ENCODE measurements around the gene PAQR7. TPM values are rescaled to one million over a fixed set of nuclear protein-coding genes. Genes with fewer than 3 reads are reported as not detected.

The PAQR7 gene
- total and polyA plus RNA-seq, 2 experiments from 2014 or later, result 4.0 to 5.2 TPM

DNA sequence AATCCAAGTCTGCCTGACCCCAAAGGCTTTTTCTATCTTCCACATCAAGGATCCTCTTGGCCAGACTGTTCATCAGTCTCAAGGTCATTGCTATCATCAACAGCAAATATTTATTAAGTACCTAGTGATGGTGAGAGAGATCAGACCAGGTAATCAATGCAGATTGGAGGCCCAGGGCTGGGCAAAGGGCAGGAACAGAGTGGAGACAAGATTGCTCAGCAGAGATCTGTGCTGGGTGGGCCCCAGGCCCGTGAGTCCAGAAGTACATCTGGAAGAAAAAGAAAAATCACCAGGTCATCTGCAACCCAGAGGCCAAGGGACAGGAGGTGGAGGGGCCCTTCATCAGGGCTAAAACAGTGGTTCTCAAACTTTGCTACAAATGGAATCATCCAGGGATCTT lies 10.1 kb upstream of the PAQR7 start:
- no peak for TF ChIP-seq EZH2phosphoT487 (IDR thresholded peaks at IDR 0.05; ENCODE audit: unreplicated experiment)
- TF ChIP-seq NANOG (IDR thresholded peaks at IDR 0.05; ENCODE audit: borderline replicate concordance), result no peak
- TF ChIP-seq STAT1 (IDR thresholded peaks at IDR 0.05; ENCODE audit: unreplicated experiment), result no peak
- TF ChIP-seq ZNF331 (CRISPR knock-in tag; IDR thresholded peaks at IDR 0.05; ENCODE audit: low read depth), result no peak
- TF ChIP-seq CREB1 (CRISPR knock-in tag; IDR thresholded peaks at IDR 0.05; ENCODE audit: low read depth), result no peak
- no peak for TF ChIP-seq ZNF462 (CRISPR knock-in tag; IDR thresholded peaks at IDR 0.05)
- no peak for TF ChIP-seq EZH2 (IDR thresholded peaks at IDR 0.05; ENCODE audit: low read depth, unreplicated experiment)
- TF ChIP-seq POLR2AphosphoS5 (IDR thresholded peaks at IDR 0.05; ENCODE audit: low read depth), result no peak
- TF ChIP-seq JUNB (IDR thresholded peaks at IDR 0.05; ENCODE audit: unreplicated experiment), result no peak
- TF ChIP-seq, protein P1, sequence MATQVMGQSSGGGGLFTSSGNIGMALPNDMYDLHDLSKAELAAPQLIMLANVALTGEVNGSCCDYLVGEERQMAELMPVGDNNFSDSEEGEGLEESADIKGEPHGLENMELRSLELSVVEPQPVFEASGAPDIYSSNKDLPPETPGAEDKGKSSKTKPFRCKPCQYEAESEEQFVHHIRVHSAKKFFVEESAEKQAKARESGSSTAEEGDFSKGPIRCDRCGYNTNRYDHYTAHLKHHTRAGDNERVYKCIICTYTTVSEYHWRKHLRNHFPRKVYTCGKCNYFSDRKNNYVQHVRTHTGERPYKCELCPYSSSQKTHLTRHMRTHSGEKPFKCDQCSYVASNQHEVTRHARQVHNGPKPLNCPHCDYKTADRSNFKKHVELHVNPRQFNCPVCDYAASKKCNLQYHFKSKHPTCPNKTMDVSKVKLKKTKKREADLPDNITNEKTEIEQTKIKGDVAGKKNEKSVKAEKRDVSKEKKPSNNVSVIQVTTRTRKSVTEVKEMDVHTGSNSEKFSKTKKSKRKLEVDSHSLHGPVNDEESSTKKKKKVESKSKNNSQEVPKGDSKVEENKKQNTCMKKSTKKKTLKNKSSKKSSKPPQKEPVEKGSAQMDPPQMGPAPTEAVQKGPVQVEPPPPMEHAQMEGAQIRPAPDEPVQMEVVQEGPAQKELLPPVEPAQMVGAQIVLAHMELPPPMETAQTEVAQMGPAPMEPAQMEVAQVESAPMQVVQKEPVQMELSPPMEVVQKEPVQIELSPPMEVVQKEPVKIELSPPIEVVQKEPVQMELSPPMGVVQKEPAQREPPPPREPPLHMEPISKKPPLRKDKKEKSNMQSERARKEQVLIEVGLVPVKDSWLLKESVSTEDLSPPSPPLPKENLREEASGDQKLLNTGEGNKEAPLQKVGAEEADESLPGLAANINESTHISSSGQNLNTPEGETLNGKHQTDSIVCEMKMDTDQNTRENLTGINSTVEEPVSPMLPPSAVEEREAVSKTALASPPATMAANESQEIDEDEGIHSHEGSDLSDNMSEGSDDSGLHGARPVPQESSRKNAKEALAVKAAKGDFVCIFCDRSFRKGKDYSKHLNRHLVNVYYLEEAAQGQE (IDR thresholded peaks at IDR 0.05; ENCODE audit: unreplicated experiment), result no peak
- H3K4me3 Mint-ChIP-seq, result no peak overlapping the region
- H3K27me3 Mint-ChIP-seq (ENCODE audit: insufficient read depth, low read depth, poor library complexity), result peaks cover 2% of the 10 kb centered on the region
- ATAC-seq (no peak), DNase-seq (ENCODE audit: low spot score) (no peak)
- no peaks in the 10 kb centered on the region for H3F3A ChIP-seq (replicated peaks; ENCODE audit: low read depth)
- 0 out of 2 replicates have a peak, but pooled peaks cover 7% of the 10 kb centered on the region for H3K4me1 ChIP-seq (ENCODE audit: insufficient read depth)
- no peaks in the 10 kb centered on the region for H3K36me3 ChIP-seq (ENCODE audit: insufficient read depth)
- no peaks in the 10 kb centered on the region for H4K20me1 ChIP-seq (replicated peaks; ENCODE audit: insufficient read depth)
- H3K27ac Mint-ChIP-seq, result no peak overlapping the region
- H3K4me2 ChIP-seq, result no peak overlapping the region
- no peaks in the 10 kb centered on the region for H3K36me3 Mint-ChIP-seq (ENCODE audit: low read depth)
- H3K79me2 ChIP-seq (replicated peaks; ENCODE audit: insufficient read depth), result no peaks in the 10 kb centered on the region
- no peaks in the 10 kb centered on the region for H3K9me3 Mint-ChIP-seq
- H3K4me3 ChIP-seq, result no peak overlapping the region
- no peaks in the 10 kb centered on the region for H3K27me3 ChIP-seq (ENCODE audit: insufficient read depth)
- H3K9me2 ChIP-seq (ENCODE audit: insufficient read depth), result no peaks in the 10 kb centered on the region
- no peak overlapping the region for H3K27ac ChIP-seq (ENCODE audit: low read depth)
- peaks cover 11% of the 10 kb centered on the region; the same call in 1 of the 3 replicates for H3K4me1 Mint-ChIP-seq
- no peak overlapping the region for H2AFZ ChIP-seq

All from GM23338 (cell line).